ENCODE results near the gene ADCY10.
"Not testable (repeated sequence)": the region's sequence is repeated elsewhere in the genome, so short reads cannot be mapped to it uniquely, and the experiment has no call there.

Gene ADCY10

DNA sequence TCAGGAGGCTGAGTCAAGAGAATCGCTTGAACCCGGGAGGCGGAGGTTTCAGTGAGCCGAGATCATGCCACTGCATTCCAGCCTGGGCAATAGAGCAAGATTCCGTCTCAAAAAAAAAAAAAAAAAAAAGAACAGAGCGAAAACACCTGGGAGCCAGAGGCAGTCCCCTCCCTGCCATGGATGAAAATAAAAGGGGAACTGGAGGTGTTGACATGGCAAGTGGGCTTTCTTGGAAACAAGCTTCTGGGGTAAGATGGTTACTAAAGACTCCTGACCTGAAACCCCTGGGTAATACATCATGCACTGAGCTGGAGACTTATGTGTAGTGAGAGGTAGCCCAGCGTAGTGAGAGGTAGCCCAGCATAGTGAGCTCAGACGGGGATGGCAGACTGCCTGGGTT is 31.6 kb downstream of the ADCY10 start:
- DNase-seq (ENCODE audit: extremely low read depth in 1 of 2, low read depth in 1 of 2) = no peak

- no peak for DNase-seq (ENCODE audit: extremely low read depth in 1 of 2, low read depth in 1 of 2)
Observed at GRCh38 chr1:167881786-167882185, 32.1 kb downstream of the ADCY10 start.

DNA sequence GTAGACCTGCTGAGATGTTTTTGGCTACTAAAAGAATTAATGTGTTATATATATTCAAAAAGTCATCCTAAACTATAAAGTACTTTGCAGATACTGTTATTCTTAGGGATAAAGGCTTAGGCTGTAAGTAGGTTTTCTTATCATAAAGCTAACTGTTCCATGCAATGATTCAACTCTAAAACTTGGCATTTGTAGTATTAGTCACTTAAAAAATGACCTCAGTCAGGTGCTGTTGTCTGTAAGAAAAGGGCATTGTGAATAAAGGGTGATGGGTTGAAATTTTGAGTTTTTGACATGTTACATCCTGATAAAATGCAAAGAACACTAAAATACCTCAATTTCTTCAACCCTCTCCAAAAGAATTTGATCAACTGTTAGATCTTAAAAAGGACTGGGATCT is 32.9 kb downstream of the ADCY10 start:
- no peak for DNase-seq (ENCODE audit: extremely low read depth in 1 of 2, low read depth in 1 of 2)

DNA sequence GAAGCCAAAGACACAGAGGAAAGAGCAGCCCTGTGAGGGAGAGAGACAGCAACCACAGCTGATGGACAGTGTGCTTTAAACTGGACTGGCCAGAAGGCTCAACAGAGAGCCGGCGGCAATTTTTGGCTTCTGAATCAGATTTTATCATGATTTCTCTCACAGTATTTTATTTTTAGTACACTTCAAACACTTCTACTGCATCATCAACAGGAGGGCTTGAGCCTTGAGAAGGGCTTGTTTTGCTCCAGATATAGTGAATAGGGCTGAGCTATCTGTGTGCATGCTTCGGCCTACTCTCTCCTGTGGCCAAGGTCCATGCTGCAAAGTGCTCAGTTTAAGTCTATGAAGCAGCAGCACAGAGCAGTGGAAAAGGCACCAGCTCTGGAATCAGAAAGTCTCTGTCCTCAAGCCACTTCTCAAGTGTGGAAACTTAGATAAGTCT is 33.3 kb downstream of the ADCY10 start:
- no peak for DNase-seq (ENCODE audit: extremely low read depth in 1 of 2, low read depth in 1 of 2)

DNA sequence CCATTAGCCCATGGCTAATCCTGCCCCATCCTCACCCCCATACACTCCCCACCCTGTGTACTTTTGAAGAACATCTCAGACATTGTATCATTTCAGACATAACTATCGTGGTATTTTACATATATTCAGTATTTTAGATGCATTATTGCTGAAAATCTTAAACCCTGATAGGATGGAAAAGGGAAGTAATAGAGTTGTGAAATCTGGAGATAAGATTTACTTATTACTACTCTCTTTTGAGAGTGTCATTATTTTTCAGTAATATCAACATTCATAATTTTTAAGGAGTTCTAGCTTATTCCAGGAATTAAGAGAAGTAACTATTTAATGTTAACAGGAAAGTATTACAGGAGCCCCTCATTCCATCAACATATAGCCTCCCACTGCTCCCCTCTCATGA is 34.4 kb downstream of the ADCY10 start:
- DNase-seq (ENCODE audit: extremely low read depth in 1 of 2, low read depth in 1 of 2) = no peak

GRCh38 chr1:167878372-167879160 is 35.4 kb downstream of the ADCY10 start:
- DNase-seq (ENCODE audit: extremely low read depth in 1 of 2, low read depth in 1 of 2) = no peak

DNA sequence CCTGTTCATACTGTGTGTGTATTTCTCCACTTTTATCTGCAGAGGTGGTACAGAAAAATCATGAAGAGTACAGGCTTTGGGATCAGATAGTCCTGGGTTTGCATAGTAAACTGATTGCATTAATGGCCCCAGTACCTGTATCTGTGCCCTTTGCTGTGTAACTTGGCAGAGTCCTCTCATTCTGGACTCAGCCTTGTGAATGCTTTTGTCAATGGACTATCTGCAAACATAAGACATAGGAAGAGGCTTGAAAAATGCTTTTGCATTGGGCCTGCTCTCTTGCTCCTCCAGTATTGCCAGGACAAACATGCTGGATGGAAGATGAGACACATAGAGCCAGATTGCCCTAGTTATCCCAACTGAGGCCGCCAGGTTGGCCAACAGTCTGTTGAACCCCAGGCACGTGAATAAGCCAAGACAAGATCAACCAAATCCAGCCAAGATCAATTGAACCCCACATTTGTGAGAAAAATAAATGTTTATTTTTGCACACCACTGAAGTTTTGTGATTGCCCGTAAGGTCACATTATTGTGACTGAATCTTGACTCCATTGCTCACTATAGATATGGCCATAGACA is 37.2 kb downstream of the ADCY10 start:
- DNase-seq (ENCODE audit: extremely low read depth in 1 of 2, low read depth in 1 of 2) = no peak

- no peak for DNase-seq (ENCODE audit: extremely low read depth in 1 of 2, low read depth in 1 of 2)
Observed at GRCh38 chr1:167871331-167871730, 42.6 kb downstream of the ADCY10 start.

- not testable (repeated sequence) for DNase-seq (ENCODE audit: extremely low read depth in 1 of 2, low read depth in 1 of 2)
Observed at GRCh38 chr1:167869157-167870001, 44.6 kb downstream of the ADCY10 start.

- not testable (repeated sequence) for DNase-seq (ENCODE audit: extremely low read depth in 1 of 2, low read depth in 1 of 2)
Observed at GRCh38 chr1:167866739-167867414, 47.1 kb downstream of the ADCY10 start.

GRCh38 chr1:167866326-167866725 is 47.6 kb downstream of the ADCY10 start:
- not testable (repeated sequence) for DNase-seq (ENCODE audit: extremely low read depth in 1 of 2, low read depth in 1 of 2)

DNA sequence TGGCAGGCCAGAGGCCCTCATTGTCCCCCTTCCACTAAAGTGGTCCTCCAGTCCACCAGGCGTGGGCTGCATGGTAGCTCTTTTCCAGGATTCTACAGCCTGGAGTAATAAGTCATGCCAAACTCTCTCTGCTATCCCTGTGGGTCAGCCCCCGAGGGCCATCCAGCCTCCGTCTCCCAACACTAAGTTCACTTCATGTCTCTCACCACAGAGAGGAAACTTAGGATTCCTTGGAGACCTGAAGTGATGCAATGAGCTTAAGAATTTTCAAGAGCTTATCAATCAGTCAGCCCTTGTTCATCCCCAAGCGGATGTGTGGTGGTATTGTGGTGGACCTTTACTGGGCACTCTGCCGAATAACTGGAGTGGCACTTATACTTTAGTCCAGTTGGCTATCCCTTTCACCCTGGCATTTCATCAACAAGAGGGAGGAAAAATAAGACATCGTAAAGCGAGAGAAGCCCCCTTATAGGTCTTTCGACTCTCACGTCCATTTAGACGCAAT is 48.1 kb downstream of the ADCY10 start:
- not testable (repeated sequence) for DNase-seq (ENCODE audit: extremely low read depth in 1 of 2, low read depth in 1 of 2)

- not testable (repeated sequence) for DNase-seq (ENCODE audit: extremely low read depth in 1 of 2, low read depth in 1 of 2)
Observed at GRCh38 chr1:167865193-167865592, 48.7 kb downstream of the ADCY10 start.

DNA sequence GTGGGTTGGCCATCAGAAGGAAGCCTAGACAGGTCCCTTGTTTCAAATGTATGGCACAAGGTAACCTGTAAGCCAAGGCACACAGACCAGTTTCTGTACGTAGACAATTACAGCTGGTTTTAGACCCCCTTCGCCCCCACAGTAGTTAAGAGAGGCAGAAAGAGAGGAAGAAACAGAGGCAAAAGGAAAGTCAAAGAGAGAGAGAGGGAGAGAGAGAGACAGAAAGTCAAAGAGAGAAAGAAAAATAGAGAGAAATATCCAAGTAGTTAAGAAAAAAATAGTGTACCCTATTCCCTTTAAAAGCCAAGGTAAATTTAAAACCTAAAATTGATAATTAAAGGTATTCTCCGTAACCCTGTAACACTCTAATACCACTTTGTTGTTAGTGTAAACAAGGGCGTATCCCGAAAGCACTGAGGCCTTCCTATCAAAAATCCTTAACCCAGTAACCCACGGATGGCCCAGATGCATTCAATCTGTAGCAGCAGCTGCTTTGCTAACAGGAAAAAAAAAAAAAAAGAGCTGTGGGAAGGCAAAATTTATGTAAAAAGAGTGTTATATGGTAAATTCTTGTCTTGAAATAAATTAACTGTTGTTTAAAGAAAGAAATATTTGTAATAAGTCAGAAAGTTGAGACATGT is 49.4 kb downstream of the ADCY10 start:
- DNase-seq (ENCODE audit: extremely low read depth in 1 of 2, low read depth in 1 of 2) = no peak

GRCh38 chr1:167863921-167864279 is 50.0 kb downstream of the ADCY10 start:
- no peak for DNase-seq (ENCODE audit: extremely low read depth in 1 of 2, low read depth in 1 of 2)

DNA sequence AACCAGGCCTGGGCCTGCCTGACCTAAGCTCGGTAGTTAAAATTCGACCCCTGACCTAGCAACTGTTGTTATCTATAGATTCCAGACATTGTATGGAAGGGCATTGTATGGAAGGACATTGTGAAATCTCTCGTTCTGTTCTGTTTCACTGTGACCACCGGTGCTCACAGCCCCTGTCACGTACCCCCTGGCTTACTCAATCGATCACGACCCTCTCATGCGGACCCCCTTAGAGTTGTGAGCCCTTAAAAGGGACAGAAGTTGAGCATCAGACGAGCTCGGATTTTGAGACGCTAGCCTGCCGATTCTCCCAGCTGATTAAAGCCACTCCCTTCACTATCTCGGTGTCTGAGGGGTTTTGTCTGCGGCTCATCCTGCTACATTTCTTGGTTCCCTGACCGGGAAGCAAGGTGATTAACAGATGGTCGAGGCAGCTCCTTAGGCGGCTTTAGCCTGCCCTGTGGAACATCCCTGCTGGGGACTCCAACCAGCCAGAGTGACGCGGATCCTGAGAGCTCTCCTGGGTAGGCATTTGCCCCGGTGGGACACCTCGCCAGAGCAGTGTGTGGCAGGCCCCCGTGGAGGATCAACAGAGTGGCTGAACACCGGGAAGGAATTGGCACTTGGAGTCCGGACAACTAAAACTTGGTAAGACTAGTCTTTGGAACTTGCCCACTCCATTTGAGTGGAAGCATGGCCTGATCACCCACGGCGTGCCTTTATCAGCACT is 50.6 kb downstream of the ADCY10 start:
- DNase-seq (ENCODE audit: extremely low read depth in 1 of 2, low read depth in 1 of 2) = not testable (repeated sequence)

- DNase-seq (ENCODE audit: extremely low read depth in 1 of 2, low read depth in 1 of 2) = no peak
Observed at GRCh38 chr1:167862432-167863076, 51.4 kb downstream of the ADCY10 start.

DNA sequence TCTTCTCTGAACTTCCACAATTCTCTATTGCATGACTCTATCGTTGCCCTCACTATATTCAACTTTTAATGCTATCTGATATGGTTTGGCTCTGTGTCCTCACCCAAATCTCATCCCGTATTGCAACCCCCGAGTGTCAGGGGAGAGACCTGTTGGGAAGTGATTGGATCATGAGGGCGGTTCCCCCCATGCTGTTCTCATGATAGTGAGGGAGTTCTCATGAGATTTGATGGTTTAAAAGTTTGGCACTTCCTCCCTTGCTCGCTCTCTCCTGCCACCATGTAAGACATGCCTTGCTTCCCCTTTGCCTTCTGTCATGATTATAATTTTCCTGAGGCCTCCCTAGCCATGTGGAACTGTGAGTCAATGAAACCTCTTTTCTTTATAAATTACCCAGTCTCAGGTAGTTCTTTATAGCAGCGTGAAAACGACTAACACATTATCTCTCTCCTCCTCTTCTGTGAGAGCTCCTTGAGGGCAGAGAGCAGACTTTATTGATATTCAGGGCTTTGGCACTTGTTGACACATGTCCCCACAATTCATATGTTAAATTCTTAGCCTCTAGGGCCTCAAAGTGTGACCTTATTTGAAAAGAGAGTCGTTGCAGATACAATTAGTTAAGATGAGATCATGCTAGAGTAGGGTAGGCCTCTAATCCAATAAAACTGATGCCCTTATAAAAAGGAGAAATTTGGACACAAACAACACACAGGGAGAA is 52.1 kb downstream of the ADCY10 start:
- DNase-seq (ENCODE audit: extremely low read depth in 1 of 2, low read depth in 1 of 2) = no peak
